Activated T-helper 17 cell treated with anti-CD3 and anti-CD28 coated beads, Interleukin-2, amount 50 U/mL, for 72 hours (primary cell): Measurements from ENCODE around the gene VKORC1. TPM values are rescaled to one million over a fixed set of nuclear protein-coding genes. Genes with fewer than 3 reads are reported as not detected.
A peak's percentile ranks its signal among the peaks of the same experiment; 100 is the strongest.

Experiments used
- ATAC-seq: fragments of 150-1000 bp; cut with Tn5 transposase; replicated peaks from 2 replicates; pipeline ENCODE4 v1.10.0; 2021; ENCODE audit warnings: mild to moderate bottlenecking, moderate library complexity
- H3K27ac Mint-ChIP-seq: one replicate; pipeline ENCODE4 v1.8.0; 2022; ENCODE audit warnings: mixed read lengths
- H3K27me3 Mint-ChIP-seq: one replicate; pipeline ENCODE4 v1.8.0; 2022; ENCODE audit warnings: mixed read lengths
- H3K36me3 Mint-ChIP-seq: one replicate; pipeline ENCODE4 v1.8.0; 2022; ENCODE audit warnings: low read depth, mild to moderate bottlenecking, mixed read lengths
- H3K4me1 Mint-ChIP-seq: one replicate; pipeline ENCODE4 v1.8.0; 2022; ENCODE audit warnings: mixed read lengths
- H3K4me3 Mint-ChIP-seq: one replicate; pipeline ENCODE4 v1.8.0; 2022; ENCODE audit warnings: mild to moderate bottlenecking, mixed read lengths
- H3K9me3 Mint-ChIP-seq: one replicate; pipeline ENCODE4 v1.8.0; 2022; ENCODE audit warnings: mixed read lengths
- total RNA-seq, 2 donors: library from RNA; stranded (reverse); gene quantifications; one replicate each; pipeline ENCODE4 v1.2.3, GENCODE V29; 2022

Gene VKORC1
- total RNA-seq, 2 donors from 2014 or later = 75.3 to 107 TPM

- Mint-ChIP-seq H3K4me1 (peaks cover 19% of the 10 kb centered on the region), H3K27me3 (no peaks in the 10 kb centered on the region), H3K27ac (peak overlapping the region; percentile 50), H3K36me3 (peaks cover 76% of the 10 kb centered on the region), H3K9me3 (no peaks in the 10 kb centered on the region), H3K4me3 (peak overlapping the region; percentile 93)
- ATAC-seq = no peak
Observed at GRCh38 chr16:31076319-31076718, 18.3 kb downstream of the VKORC1 start.

GRCh38 chr16:31074814-31075183 lies 19.8 kb downstream of the VKORC1 start:
- Mint-ChIP-seq H3K27me3 (no peaks in the 10 kb centered on the region), H3K9me3 (no peaks in the 10 kb centered on the region), H3K27ac (peak overlapping the region; percentile 95), H3K36me3 (peaks cover 62% of the 10 kb centered on the region), H3K4me1 (peaks cover 19% of the 10 kb centered on the region), H3K4me3 (peak overlapping the region; percentile 93)
- no peak for ATAC-seq

GRCh38 chr16:31073970-31074813 lies 20.4 kb downstream of the VKORC1 start, which contains the start of the genes ZNF646 and ZNF668:
Gene ZNF646 (plus strand): TSS chr16:31074422. CDS start chr16:31076325, 1,903 bp downstream.
Gene ZNF668 (minus strand): TSS chr16:31074240. CDS start chr16:31064459, 9,781 bp downstream.
- H3K27me3 Mint-ChIP-seq = no peaks in the 10 kb centered on the region
- H3K4me1 Mint-ChIP-seq = peaks cover 22% of the 10 kb centered on the region
- no peaks in the 10 kb centered on the region for H3K9me3 Mint-ChIP-seq
- peak within 1 kb of the TSS; percentile 93 for H3K4me3 Mint-ChIP-seq
- peaks cover 56% of the 10 kb centered on the region for H3K36me3 Mint-ChIP-seq
- ATAC-seq = peak; percentile 88
- H3K27ac Mint-ChIP-seq = peak within 1 kb of the TSS; percentile 95

GRCh38 chr16:31073142-31073969 lies 21.2 kb downstream of the VKORC1 start:
- Mint-ChIP-seq H3K4me3 (peak overlapping the region; percentile 93), H3K36me3 (peaks cover 49% of the 10 kb centered on the region), H3K9me3 (no peaks in the 10 kb centered on the region), H3K4me1 (peaks cover 25% of the 10 kb centered on the region), H3K27me3 (no peaks in the 10 kb centered on the region), H3K27ac (peak overlapping the region; percentile 95)
- peak; percentile 69 for ATAC-seq

- peaks cover 25% of the 10 kb centered on the region for H3K4me1 Mint-ChIP-seq
- no peaks in the 10 kb centered on the region for H3K27me3 Mint-ChIP-seq
- ATAC-seq = no peak
- peak overlapping the region; percentile 93 for H3K4me3 Mint-ChIP-seq
- H3K36me3 Mint-ChIP-seq = peaks cover 41% of the 10 kb centered on the region
- no peaks in the 10 kb centered on the region for H3K9me3 Mint-ChIP-seq
- peak overlapping the region; percentile 95 for H3K27ac Mint-ChIP-seq
Observed at GRCh38 chr16:31072540-31073141, 22.0 kb downstream of the VKORC1 start.

- Mint-ChIP-seq H3K36me3 (peaks cover 34% of the 10 kb centered on the region), H3K27me3 (no peaks in the 10 kb centered on the region), H3K9me3 (no peaks in the 10 kb centered on the region), H3K4me3 (peak overlapping the region; percentile 93), H3K27ac (peak overlapping the region; percentile 95), H3K4me1 (peaks cover 25% of the 10 kb centered on the region)
- ATAC-seq = no peak
Observed at GRCh38 chr16:31071861-31072260, 22.7 kb downstream of the VKORC1 start.

GRCh38 chr16:31067342-31067741 lies 27.3 kb downstream of the VKORC1 start:
- no peak overlapping the region for H3K27ac Mint-ChIP-seq
- H3K4me1 Mint-ChIP-seq = peaks cover 35% of the 10 kb centered on the region
- no peaks in the 10 kb centered on the region for H3K9me3 Mint-ChIP-seq
- peaks cover 27% of the 10 kb centered on the region for H3K36me3 Mint-ChIP-seq
- no peaks in the 10 kb centered on the region for H3K27me3 Mint-ChIP-seq
- ATAC-seq = no peak
- no peak overlapping the region for H3K4me3 Mint-ChIP-seq

- no peaks in the 10 kb centered on the region for H3K27me3 Mint-ChIP-seq
- peak; percentile 52 for ATAC-seq
- peaks cover 46% of the 10 kb centered on the region for H3K36me3 Mint-ChIP-seq
- no peaks in the 10 kb centered on the region for H3K9me3 Mint-ChIP-seq
- peaks cover 26% of the 10 kb centered on the region for H3K4me1 Mint-ChIP-seq
- H3K4me3 Mint-ChIP-seq = peak overlapping the region; percentile 63
- peak overlapping the region; percentile 53 for H3K27ac Mint-ChIP-seq
Observed at GRCh38 chr16:31064882-31065461, 29.6 kb downstream of the VKORC1 start.

GRCh38 chr16:31063843-31064611 lies 30.6 kb downstream of the VKORC1 start:
- Mint-ChIP-seq H3K4me1 (peaks cover 21% of the 10 kb centered on the region), H3K36me3 (peaks cover 52% of the 10 kb centered on the region), H3K27me3 (no peaks in the 10 kb centered on the region), H3K27ac (peak overlapping the region; percentile 53), H3K9me3 (no peaks in the 10 kb centered on the region), H3K4me3 (peak overlapping the region; percentile 63)
- ATAC-seq = peak; percentile 40

GRCh38 chr16:31063495-31063842 lies 31.1 kb downstream of the VKORC1 start:
- ATAC-seq = no peak
- Mint-ChIP-seq H3K27ac (no peak overlapping the region), H3K4me1 (peaks cover 20% of the 10 kb centered on the region), H3K27me3 (no peaks in the 10 kb centered on the region), H3K4me3 (peak overlapping the region; percentile 63), H3K36me3 (peaks cover 52% of the 10 kb centered on the region), H3K9me3 (no peaks in the 10 kb centered on the region)

GRCh38 chr16:31061813-31062440 lies 32.7 kb downstream of the VKORC1 start:
- H3K4me3 Mint-ChIP-seq = no peak overlapping the region
- H3K27me3 Mint-ChIP-seq = no peaks in the 10 kb centered on the region
- H3K9me3 Mint-ChIP-seq = no peaks in the 10 kb centered on the region
- H3K4me1 Mint-ChIP-seq = peaks cover 20% of the 10 kb centered on the region
- ATAC-seq = no peak
- H3K36me3 Mint-ChIP-seq = peaks cover 58% of the 10 kb centered on the region
- no peak overlapping the region for H3K27ac Mint-ChIP-seq

- no peaks in the 10 kb centered on the region for H3K27me3 Mint-ChIP-seq
- ATAC-seq = no peak
- H3K27ac Mint-ChIP-seq = no peak overlapping the region
Observed at GRCh38 chr16:31061126-31061812, 33.3 kb downstream of the VKORC1 start.

GRCh38 chr16:31055613-31056012 lies 39.0 kb downstream of the VKORC1 start:
- H3K4me1 Mint-ChIP-seq = peaks cover 5% of the 10 kb centered on the region
- H3K27me3 Mint-ChIP-seq = no peaks in the 10 kb centered on the region
- peaks cover 18% of the 10 kb centered on the region for H3K36me3 Mint-ChIP-seq
- no peak overlapping the region for H3K27ac Mint-ChIP-seq
- no peaks in the 10 kb centered on the region for H3K9me3 Mint-ChIP-seq
- ATAC-seq = no peak
- no peak overlapping the region for H3K4me3 Mint-ChIP-seq

More at GRCh38 chr16:31061126-31061812, 33.3 kb downstream of the VKORC1 start:
- Mint-ChIP-seq H3K4me3 (no peak overlapping the region), H3K4me1 (peaks cover 20% of the 10 kb centered on the region), H3K36me3 (peaks cover 58% of the 10 kb centered on the region), H3K9me3 (no peaks in the 10 kb centered on the region)
